Rectal smooth muscle tissue (tissue), 1 donor: ENCODE measurements around the gene NR1H3.
A peak's percentile ranks its signal among the peaks of the same experiment; 100 is the strongest.
"Not testable (repeated sequence)": the region's sequence is repeated elsewhere in the genome, so short reads cannot be mapped to it uniquely, and the experiment has no call there.

Experiments
- H3K27ac ChIP-seq: one replicate; pipeline ENCODE4 v1.7.0; 2013; ENCODE audit warnings: low read depth, low read length, inconsistent platforms
- H3K27me3 ChIP-seq: one replicate; pipeline ENCODE4 v1.7.0; 2013; ENCODE audit warnings: low read length; ENCODE audit not compliant: control insufficient read depth, insufficient read depth
- H3K36me3 ChIP-seq: one replicate; pipeline ENCODE4 v1.7.0; 2013; ENCODE audit warnings: low read length; ENCODE audit not compliant: control insufficient read depth, insufficient read depth
- H3K4me1 ChIP-seq: one replicate; pipeline ENCODE4 v1.7.0; 2013; ENCODE audit warnings: low read length; ENCODE audit not compliant: control insufficient read depth, insufficient read depth
- H3K4me3 ChIP-seq: one replicate; pipeline ENCODE4 v1.7.0; 2013; ENCODE audit warnings: low read length
- H3K9ac ChIP-seq: one replicate; pipeline ENCODE4 v1.7.0; 2013; ENCODE audit warnings: low read length

Gene NR1H3

DNA sequence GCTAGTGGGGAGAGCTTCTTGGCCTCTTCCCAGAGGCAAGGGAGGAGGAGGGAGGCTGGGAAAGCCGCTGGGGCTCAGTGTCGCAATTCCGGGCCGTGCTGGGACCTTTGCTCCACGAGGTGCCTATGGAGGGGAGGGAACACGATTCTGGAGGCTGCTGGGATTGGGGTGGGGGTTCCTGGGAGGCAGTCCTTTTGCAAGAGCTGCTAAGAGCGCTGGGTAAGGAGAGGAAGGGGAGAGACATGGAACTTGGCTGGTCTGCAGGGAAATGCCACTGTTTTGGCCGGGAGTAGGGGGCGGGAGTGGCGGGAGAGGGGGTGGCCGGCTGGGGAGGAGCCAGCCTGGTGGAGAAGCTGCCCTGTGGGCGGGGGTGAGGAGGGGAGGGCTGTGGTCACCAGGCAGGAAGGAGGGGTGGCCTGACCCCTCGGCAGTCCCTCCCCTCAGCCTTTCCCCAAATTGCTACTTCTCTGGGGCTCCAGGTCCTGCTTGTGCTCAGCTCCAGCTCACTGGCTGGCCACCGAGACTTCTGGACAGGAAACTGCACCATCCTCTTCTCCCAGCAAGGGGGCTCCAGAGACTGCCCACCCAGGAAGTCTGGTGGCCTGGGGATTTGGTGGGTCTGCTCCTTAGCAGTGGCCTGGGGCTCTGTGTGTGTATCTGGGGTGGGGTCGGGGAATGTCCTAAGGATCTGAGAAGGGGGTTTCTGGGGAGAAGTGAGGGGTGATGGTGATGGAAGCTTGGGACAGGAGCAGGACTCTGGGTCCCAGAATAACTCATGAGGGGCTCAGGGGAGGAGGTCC is at the start of gene NR1H3:
Gene NR1H3, plus strand, starts transcription at position 480 of the 800 bp plus-strand sequence. CDS start 1,221 bp downstream, outside the sequence.
- H3K27ac ChIP-seq, result peak within 1 kb of the TSS; percentile 62
- H3K27me3 ChIP-seq, result no peaks in the 10 kb centered on the region
- H3K4me3 ChIP-seq, result peak within 1 kb of the TSS; percentile 51
- H3K4me1 ChIP-seq, result peaks cover 10% of the 10 kb centered on the region
- no peaks in the 10 kb centered on the region for H3K36me3 ChIP-seq
- H3K9ac ChIP-seq, result no peak within 1 kb of the TSS

DNA sequence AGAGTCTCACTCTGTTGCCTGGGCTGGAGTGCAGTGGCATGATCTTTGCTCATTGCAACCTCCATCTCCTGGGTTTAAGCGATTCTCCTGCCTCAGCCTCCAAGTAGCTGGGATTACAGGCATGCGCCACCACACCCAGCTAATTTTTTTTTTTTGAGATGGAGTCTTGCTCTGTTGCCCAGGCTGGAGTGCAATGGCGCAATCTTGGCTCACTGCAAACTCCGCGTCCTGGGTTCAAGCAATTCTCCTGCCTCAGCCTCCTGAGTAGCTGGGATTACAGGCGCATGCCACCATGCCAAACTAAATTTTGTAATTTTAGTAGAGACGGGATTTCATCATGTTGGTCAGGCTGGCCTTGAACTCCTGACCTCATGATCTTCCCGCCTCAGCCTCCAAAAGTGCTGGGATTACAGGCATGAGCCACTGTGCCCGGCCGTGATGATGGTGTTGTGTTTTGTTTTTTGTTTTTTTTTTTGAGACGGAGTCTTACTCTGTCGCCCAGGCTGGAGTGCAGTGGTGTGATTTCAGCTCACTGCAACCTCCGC is 49.7 kb upstream of the NR1H3 start:
- not testable (repeated sequence) for H3K4me3 ChIP-seq, H3K4me1 ChIP-seq, H3K27ac ChIP-seq, H3K9ac ChIP-seq, H3K36me3 ChIP-seq, H3K27me3 ChIP-seq

DNA sequence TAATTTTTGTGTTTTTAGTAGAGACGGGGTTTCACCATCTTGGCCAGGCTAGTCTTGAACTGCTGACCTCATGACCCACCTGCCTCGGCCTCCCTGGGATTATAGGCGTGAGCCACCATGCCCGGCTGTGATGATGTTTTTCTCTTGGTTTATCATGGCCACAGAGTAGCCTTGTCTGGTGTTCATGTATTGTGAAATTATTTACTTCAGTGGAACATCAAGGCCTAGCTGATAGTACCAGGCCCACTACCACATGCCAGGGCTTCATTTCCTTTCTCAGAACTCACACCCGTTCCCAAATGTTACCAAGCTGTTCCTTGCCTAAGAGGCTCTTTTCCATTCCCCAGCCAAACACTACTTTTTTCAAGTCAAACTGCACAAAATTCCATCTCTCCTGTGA is 49.2 kb upstream of the NR1H3 start:
- Histone ChIP-seq H3K36me3 (no peaks in the 10 kb centered on the region), H3K4me3 (no peak overlapping the region), H3K9ac (no peak overlapping the region), H3K27ac (no peak overlapping the region), H3K27me3 (no peaks in the 10 kb centered on the region), H3K4me1 (no peaks in the 10 kb centered on the region)

DNA sequence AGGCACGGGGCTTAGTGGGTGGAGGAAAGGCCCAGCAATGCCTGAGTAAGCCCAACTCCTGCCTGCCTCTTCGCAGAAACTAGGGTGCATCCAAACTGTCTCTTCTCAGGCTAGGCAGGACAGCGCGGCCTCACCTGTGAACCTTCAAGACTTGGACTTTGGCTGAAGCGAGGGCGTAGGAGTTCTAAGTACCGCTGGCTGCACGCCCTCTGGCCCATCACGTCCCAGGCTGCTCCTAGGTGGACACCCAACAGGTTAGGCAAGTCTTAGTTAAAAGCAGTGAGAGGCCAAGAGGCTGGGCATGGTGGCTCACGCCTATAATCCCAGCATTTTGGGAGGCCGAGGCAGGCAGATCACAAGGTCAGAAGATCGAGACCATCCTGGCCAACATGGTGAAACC is 44.9 kb upstream of the NR1H3 start:
- no peak overlapping the region for H3K9ac ChIP-seq
- no peak overlapping the region for H3K4me3 ChIP-seq
- no peaks in the 10 kb centered on the region for H3K36me3 ChIP-seq
- H3K27me3 ChIP-seq, result no peaks in the 10 kb centered on the region
- peak overlapping the region; percentile 24 for H3K27ac ChIP-seq
- H3K4me1 ChIP-seq, result peaks cover 8% of the 10 kb centered on the region

DNA sequence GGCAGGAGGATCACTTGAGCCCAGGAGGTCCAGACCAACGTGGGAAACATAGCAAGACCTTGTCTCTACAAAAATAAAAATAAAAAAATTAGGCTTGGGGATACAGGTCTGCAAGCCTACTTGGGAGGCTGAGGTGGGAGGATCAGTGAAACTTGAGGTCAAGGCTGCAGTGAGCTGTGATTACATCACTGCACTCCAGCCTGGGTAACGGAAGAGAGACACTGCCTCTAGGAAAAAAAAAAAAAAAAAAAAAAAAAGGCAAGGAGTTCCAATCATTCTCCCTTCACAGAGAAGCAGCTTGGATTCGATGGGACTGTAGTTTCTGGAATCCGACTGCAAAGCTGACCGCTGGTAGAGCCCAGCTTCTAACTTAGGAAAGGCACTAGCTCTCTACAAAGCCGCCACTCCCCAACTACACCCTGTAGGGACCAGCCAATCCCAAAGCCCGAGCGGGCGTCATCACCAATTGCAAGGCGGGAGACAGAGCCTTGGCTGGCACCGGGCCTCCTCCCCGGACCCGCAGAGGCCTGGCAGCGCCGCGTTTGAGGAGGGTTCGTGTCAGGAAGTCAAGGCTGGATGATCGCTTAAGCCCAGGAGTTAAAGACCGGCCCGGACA is 43.7 kb upstream of the NR1H3 start:
- Histone ChIP-seq H3K36me3 (no peaks in the 10 kb centered on the region), H3K9ac (peak overlapping the region; percentile 25), H3K4me1 (peaks cover 8% of the 10 kb centered on the region), H3K27ac (peak overlapping the region; percentile 93), H3K27me3 (no peaks in the 10 kb centered on the region), H3K4me3 (peak overlapping the region; percentile 85)

DNA sequence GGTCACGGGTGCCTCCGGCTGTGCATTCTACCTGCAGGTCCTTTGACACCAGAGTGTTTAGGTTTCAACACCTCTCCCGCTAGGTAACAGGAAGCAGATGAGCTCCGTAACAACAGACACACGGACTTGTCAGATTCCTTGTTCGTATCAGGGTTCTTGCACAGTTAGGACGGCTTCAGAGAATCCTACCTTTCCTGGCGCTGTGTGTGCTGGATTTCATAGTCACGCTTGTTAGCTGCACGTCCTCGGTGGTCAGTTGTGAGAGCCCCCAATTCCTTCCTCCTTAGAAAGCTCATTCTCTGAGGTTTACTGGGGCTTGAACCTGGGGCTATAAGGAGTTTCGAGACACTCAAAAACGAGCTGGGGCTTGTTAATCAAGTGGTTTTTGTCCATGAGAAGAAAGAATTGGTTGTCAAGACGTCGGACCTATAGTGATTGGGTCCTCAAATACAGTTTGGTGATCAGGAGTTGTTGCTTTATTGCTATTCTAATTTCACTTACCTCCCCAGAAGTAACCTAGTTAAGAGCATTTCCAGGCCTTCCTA is 42.4 kb upstream of the NR1H3 start:
- Histone ChIP-seq H3K27me3 (no peaks in the 10 kb centered on the region), H3K4me1 (peaks cover 8% of the 10 kb centered on the region), H3K27ac (peak overlapping the region; percentile 93), H3K9ac (peak overlapping the region; percentile 89), H3K36me3 (no peaks in the 10 kb centered on the region), H3K4me3 (peak overlapping the region; percentile 85)

DNA sequence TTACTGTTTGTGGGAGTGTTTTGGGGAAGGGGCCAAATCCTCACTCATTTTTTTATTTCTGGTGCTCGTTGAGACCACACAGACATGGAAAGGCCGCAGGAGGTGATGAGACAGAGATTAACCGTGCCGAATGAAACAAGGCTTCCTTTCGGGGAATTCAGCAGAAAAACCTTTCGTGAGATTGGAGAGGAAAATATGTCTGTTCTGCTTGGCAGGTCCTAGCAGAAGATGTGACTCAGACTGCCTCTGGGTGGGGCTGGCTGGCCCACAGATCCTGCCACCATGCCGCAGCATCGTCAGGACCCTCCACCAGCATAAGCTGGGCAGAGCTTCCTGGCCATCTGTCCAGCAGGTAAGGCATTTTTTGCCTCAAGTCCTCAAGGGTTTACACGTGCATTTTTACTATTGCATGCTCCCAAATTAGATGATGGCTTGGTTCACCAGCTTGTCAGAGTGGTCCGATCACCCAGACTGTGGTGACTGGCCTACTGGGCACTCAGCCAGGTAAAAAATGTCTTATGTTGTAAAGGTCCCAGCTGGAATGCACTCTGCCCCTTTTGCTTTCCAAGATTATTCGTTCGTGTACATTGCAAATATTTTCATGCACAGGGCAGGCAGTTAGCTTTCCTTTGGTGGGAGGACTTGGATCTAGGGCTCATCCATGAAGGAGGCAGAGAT is 41.5 kb upstream of the NR1H3 start:
- peak overlapping the region; percentile 24 for H3K27ac ChIP-seq
- peak overlapping the region; percentile 85 for H3K4me3 ChIP-seq
- peaks cover 8% of the 10 kb centered on the region for H3K4me1 ChIP-seq
- no peaks in the 10 kb centered on the region for H3K27me3 ChIP-seq
- H3K36me3 ChIP-seq, result no peaks in the 10 kb centered on the region
- no peak overlapping the region for H3K9ac ChIP-seq

DNA sequence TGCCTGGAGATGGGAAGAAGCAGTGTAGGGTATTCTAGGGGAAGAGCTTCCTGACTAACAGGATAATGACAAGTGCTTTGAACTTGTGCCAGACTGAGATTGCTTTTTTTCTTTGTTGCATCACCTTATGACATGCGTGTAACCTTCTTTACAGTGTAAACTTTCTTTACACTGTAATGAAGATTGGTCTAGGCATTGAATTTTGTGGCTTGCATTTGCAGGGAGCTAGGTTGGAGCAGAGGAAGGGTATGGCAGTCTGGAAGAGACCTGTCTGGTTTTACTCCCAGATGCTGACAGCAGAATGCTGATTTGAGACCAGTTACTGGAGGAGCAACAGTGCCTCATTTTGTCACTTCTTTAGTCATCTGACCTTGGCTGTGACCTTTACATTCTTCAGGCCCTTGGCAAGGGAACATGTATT is 37.4 kb upstream of the NR1H3 start:
- Histone ChIP-seq H3K9ac (no peak overlapping the region), H3K36me3 (peaks cover 2% of the 10 kb centered on the region), H3K27ac (no peak overlapping the region), H3K4me3 (no peak overlapping the region), H3K27me3 (no peaks in the 10 kb centered on the region), H3K4me1 (peaks cover 8% of the 10 kb centered on the region)

DNA sequence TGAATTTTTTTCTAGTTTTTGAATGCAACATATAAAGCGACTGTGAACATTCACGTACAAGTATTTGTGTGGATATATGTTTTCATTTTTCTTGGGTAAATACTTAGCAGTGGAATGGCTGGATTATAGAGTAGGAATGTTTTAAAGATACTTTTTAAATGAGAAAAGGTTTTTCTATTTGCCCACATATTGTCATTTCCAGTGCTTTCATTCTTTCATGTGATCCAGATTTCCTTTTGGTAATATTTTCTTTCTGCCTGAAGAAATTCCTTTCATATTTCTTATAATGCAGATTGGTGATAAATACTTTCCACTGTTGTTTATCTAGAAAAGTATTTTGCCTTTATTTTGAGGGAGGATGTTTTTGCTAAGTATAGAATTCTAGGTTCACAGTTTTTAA is 35.1 kb upstream of the NR1H3 start:
- no peaks in the 10 kb centered on the region for H3K4me1 ChIP-seq
- no peak overlapping the region for H3K4me3 ChIP-seq
- H3K9ac ChIP-seq, result no peak overlapping the region
- no peak overlapping the region for H3K27ac ChIP-seq
- H3K27me3 ChIP-seq, result no peaks in the 10 kb centered on the region
- H3K36me3 ChIP-seq, result peaks cover 4% of the 10 kb centered on the region

DNA sequence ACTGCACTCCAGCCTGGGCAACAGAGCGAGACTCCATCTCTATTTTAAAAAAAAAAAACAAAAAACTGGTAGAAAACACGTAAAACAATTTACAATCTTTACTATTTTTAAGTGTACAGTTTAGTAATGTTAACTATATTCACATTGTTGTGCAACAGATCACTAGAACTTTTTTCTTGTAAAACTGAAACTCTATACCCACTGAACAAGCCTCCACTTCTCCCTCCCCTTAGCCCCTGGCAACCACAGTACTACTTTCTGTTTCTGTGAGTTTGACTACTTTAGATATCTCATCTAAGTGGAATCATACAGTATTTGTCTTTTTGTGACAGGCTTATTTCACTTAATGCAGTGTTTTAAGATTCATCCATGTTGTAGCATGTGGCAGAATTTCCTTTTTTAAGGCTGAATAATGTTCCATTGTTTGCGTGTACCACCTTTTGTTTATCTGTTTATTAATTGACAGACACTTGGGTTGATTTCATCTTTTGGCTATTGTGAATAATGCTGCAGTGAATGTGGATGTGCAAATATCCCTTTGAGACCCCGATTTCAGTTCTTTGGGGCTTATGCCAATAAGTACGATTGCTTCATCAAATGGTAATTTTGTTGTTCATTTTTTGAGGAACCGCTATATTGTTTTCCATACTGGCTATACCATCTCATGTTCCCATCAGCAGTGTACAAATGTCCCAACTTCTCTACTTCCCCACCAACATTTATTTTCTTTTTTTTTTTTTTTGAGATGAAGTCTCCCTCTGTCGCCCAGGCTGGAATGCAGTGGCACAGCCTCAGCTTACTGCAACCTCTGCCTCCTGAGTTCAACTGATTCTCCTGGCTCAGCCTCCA is 32.0 kb upstream of the NR1H3 start:
- Histone ChIP-seq H3K4me1 (no peaks in the 10 kb centered on the region), H3K9ac (no peak overlapping the region), H3K27ac (no peak overlapping the region), H3K4me3 (no peak overlapping the region), H3K27me3 (no peaks in the 10 kb centered on the region), H3K36me3 (peaks cover 4% of the 10 kb centered on the region)

DNA sequence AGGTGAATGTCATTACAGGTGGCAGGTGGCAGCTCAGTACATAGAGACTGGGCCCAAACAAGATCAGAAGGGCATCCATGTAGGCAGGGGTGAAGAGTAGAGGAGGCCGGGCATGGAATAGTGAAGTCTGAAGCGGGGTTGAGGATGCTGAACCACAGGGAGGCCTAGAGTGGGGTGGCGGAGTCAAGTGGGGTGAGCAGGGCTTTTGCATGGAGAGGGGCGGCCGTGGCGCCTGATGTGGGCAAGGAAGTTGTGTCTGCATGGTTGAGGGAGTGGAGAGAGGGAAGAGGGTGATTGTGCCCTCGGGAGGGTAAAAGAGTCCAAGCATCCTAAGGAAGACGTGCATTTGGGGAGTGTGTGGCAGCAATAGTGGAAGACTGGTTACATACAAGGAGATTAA is 28.6 kb upstream of the NR1H3 start:
- Histone ChIP-seq H3K36me3 (peaks cover 2% of the 10 kb centered on the region), H3K27me3 (no peaks in the 10 kb centered on the region), H3K4me1 (no peaks in the 10 kb centered on the region), H3K4me3 (no peak overlapping the region), H3K27ac (no peak overlapping the region), H3K9ac (no peak overlapping the region)
